ENCODE results near the gene HFM1. TPM values are rescaled to one million over a fixed set of nuclear protein-coding genes. Genes with fewer than 3 reads are reported as not detected.

The HFM1 gene
- total and polyA plus RNA-seq, 9 of the 15 experiments (the other 6 are each of a cell fraction or from before 2014, with no cell fraction given), result 1.5 to 6.4 (median 3.7) TPM

DNA sequence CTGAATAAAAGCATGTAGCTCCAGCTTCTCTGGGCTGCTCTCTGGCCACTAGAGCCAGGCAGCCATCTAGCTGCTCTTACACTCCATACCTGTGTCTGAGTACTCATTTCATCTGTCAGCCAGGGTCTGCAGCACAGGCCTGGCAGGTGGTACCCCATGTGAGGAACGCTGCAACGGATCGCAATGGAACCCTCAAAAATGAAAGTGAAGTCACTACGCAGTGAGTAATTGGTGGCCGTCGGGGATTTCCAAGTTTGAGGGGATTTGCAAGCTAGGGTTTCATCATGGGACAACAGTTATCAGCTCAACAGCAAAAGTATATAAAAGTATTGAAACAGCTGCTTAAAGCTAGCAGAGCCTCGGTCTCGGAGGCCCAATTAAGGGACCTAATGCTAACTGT, 186.7 kb downstream of the HFM1 start:
- intact Hi-C loops (cut with micrococcal nuclease), result no loop called here
- no peak overlapping the region for H3K4me2 ChIP-seq (ENCODE audit: insufficient read depth, low read length)
- no peak for TF ChIP-seq ZNF354B (CRISPR knock-in tag; IDR thresholded peaks at IDR 0.05)
- TF ChIP-seq ZNF239 (CRISPR knock-in tag; IDR thresholded peaks at IDR 0.05), result no peak
- TF ChIP-seq ZNF583 (CRISPR knock-in tag; IDR thresholded peaks at IDR 0.05), result no peak
- no peak for TF ChIP-seq TBP (optimal IDR thresholded peaks at IDR 0.05; ENCODE audit: low read depth, low read length)
- TF ChIP-seq FOXJ2 (tag; IDR thresholded peaks at IDR 0.05), result no peak
- no peak for TF ChIP-seq ZNF217 (CRISPR knock-in tag; IDR thresholded peaks at IDR 0.05)
- no peak for TF ChIP-seq DNMT1 (IDR thresholded peaks at IDR 0.05)
- TF ChIP-seq SMARCA5 (IDR thresholded peaks at IDR 0.05), result no peak

More for the DNA sequence above, 186.7 kb downstream of the HFM1 start:
- no peaks in the 10 kb centered on the region for H4K20me1 ChIP-seq (replicated peaks; ENCODE audit: control insufficient read depth, insufficient read depth, low read length)
- FAIRE-seq (no peak), DNase-seq (ENCODE audit: extremely low read depth in 1 of 4, low spot score in 3 of 4) (no peak), ATAC-seq (no peak)
- H3K27ac ChIP-seq (ENCODE audit: extremely low read depth, low read depth, low read length), result no peak overlapping the region
- H3K9me1 ChIP-seq (ENCODE audit: control insufficient read depth, insufficient read depth, low read length), result no peaks in the 10 kb centered on the region
- H3K4me1 ChIP-seq (replicated peaks in 1 of 2; ENCODE audit: control insufficient read depth in 2 of 2, insufficient read depth in 2 of 2, low read length in 2 of 2), result no peaks in the 10 kb centered on the region
- in situ Hi-C loops (cut with MboI), result no loop called here
- H3K9me3 ChIP-seq (replicated peaks; ENCODE audit: control insufficient read depth, insufficient read depth, low read depth, low read length), result no peaks in the 10 kb centered on the region
- WGBS (ENCODE audit: insufficient coverage, low coverage, missing lambda C conversion rate), result 2% methylated on average over 8 of the region's 8 CpGs
- peaks cover 2 to 6% of the 10 kb centered on the region in 2 experiments; a peak in 2 of 5 replicates for H3K27me3 ChIP-seq (ENCODE audit: control insufficient read depth in 2 of 2, insufficient read depth in 2 of 2, low read length in 2 of 2)
- H3K79me2 ChIP-seq (ENCODE audit: control insufficient read depth, insufficient read depth, low read length), result no peaks in the 10 kb centered on the region
- CTCF ChIA-PET (ENCODE audit: low intra/inter-chr PET ratio), result interaction anchor here (0.5 kb wide), 1 partner anchor 615 kb away, joined by 5 read pairs; no protein-coding TSS in a partner anchor
- no peak overlapping the region for H3K4me3 ChIP-seq
- POLR2A ChIA-PET, result interaction anchor here (1.5 kb wide), 1 partner anchor 18 kb away, joined by 3 read pairs; no protein-coding TSS in a partner anchor
- H3K36me3 ChIP-seq (ENCODE audit: control insufficient read depth, insufficient read depth, low read length), result no peaks in the 10 kb centered on the region
- H3K9ac ChIP-seq (ENCODE audit: insufficient read depth in 1 of 2, low read depth in 2 of 2, low read length in 2 of 2), result no peak overlapping the region
- no peak overlapping the region for H2AFZ ChIP-seq (ENCODE audit: low read depth, low read length)
- BruUV-seq (replicated peaks), result no TSS peak

Small RNAs within 50 kb of the gene (small RNA-seq; reads per million reads assigned to genes)
- gene RF00019, result not detected

Other genes starting within 250 kb of the HFM1 start
- gene CDC7, start 96.0 kb upstream of the HFM1 start, total RNA-seq (2014; rRNA removed), result 24.8 and 27.3 TPM in 2 replicates
- 44.2 and 50.5 TPM in 2 replicates for gene CDC7, start 96.0 kb upstream of the HFM1 start, total RNA-seq (2014; rRNA removed; fragmentation: Illumina TruSeq; extraction: Trizol)
- gene CDC7, start 96.0 kb upstream of the HFM1 start, total RNA-seq (2015; rRNA removed; fragmentation: Illumina TruSeq; extraction: Trizol), result 41.2 and 45.5 TPM in 2 replicates
- 36.8 and 37.6 TPM in 2 replicates for gene CDC7, start 96.0 kb upstream of the HFM1 start, total RNA-seq (2021)
- 41.4 and 56.6 TPM in 2 replicates for gene CDC7, start 96.0 kb upstream of the HFM1 start, polyA plus RNA-seq (2011; rRNA removed)
- gene CDC7, start 96.0 kb upstream of the HFM1 start, polyA plus RNA-seq (2014; fragmentation: Illumina TruSeq; extraction: Trizol), result 37.1 and 48.2 TPM in 2 replicates
- 10 to 100 TPM; 22.3 to 66.8 TPM for gene CDC7, start 96.0 kb upstream of the HFM1 start, polyA plus RNA-seq (2014; fragmentation: Nextera tagmentation; extraction: Ambion mirVana)
- gene CDC7, start 96.0 kb upstream of the HFM1 start, polyA plus RNA-seq (2014; rRNA removed), result 41.6 and 44.4 TPM in 2 replicates

Data from K562 (cell line).